ACHN (cell line): ENCODE measurements around the gene PRR33.

Experiments used
- DNase-seq: peaks from one replicate; pipeline ENCODE4 v3.0.0-alpha.2; 2015
- in situ Hi-C: cut with HindIII; loops from 2 replicates; pipeline ENCODE4 v1.10.0; 2017; ENCODE audit warnings: low sequenced_read_pairs, low pct_ligation_motif_present, low pct_unique_long_range_greater_than_20kb

PRR33 gene

GRCh38 chr11:1929621-1930461 is 38.1 kb upstream of the PRR33 start:
- in situ Hi-C loops = no loop called here
- no peak for DNase-seq

DNA sequence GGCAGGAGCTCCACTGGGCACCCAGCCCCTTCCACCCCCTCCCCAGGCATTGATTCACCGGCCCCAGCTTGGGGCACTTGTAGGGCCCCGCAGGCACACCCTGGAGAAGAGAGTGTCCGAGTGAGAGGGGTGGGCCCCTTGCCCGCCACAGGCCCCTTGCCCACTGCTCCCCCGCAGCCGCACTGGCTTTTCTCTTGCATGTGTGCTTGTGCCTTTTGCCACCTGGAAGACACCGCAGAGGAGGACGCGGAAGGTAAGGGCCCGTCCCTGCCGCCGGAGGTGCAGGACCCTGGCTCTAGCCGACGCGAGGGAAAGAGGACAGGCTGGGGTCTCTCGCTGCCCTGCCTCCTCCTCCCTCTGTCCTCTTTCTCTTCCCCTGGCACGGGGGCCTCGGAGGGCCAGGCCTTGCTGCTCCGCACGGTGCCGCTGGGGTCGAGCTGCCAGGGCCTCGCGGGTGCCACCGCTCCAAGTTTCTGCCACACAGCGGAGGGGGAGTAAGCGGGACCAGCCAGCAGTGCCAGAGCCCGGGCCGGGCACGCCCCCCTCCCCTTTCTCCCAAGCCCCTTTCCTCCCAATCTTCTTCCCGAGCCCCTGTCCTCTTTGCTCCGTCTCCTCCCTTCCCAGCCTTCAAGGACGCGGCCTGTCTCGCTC is 37.3 kb upstream of the PRR33 start:
- no peak for DNase-seq
- in situ Hi-C loops = no loop called here

- DNase-seq = no peak
- in situ Hi-C loops = no loop called here
Measured at GRCh38 chr11:1928470-1928890, 36.8 kb upstream of the PRR33 start.

GRCh38 chr11:1927848-1928469 is 36.3 kb upstream of the PRR33 start:
- DNase-seq = no peak
- in situ Hi-C loops = no loop called here

DNA sequence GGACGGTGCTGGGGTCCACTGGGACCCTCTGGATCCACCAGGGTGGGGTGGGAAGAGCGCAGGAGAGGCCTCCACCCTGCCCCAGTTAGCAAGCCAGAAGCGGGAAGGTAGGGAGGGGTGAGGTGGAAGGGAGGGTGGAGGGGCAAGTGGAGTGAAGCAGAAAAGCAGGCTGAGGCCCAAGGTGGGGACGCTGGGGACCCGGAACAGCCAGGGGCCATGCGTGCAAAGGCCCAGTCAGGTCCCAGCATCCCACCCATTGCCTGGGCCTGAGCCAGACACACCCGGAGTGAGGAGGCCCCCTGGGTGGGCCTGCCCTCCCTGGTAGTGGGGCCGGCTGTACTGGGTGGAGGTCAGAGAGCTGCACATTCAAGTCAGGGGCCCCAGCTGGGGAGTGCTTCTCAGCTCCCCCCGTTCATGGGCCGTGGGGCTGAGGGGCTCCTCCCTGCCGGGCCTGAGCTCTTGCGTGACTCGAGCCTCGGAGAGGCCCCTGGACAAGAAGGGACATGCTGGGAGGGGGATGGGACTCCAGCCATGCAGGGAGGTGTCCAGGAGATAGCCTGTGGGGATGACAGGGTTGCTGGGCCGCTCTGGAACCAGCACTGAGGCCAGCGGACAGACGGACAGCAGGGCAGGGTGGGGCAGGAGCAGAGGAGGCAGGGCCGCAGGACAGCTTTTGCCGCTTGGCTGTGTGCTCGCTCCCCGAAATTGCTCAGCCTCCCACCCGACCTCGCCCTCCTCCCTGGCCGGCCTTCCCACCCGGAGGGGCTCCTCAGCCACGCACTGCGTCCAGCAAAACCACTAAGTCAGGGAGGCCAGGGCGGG is 35.5 kb upstream of the PRR33 start:
- no peak for DNase-seq
- in situ Hi-C loops = no loop called here

DNA sequence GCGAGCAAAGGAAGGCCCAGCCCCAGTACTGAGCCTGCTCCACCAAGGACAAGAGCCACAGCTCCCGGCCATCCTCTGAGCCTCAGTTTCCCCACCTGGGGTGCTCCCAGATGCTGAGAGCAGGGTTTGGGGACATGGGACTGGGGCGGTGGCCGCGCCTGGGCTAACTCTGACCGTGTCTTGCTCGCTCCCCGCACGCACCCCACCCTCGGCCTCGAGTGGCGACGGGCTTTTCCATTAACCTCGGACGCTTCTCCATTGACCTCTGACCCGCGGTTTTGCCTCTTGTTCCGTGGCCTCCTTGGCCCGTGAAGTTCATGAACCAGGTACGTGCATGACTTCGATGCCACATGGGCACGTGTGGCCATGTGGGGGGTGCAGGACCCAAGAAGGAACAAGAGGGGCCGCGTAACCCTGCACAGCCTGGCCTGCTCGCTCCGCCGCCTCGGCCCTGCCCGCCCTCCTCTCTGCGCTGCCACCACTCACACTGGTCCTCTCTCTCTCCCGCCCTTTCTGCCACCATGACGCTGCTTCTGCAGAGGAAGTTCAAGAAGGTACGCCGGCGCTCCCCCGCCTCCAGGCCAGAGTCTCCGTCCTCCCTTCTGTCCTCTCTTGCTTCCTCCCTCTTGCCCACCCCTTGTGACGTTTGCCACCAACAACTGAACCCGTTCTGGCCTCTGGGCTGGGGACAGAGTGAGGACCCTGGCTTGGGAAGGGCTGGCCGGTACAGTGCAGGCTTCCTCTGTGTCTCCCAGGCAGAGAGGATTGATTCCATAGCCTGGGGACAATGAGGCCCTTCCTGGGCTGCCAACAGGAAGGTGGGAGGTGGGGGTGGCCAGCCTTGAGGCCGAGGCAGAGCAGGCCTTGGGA is 34.7 kb upstream of the PRR33 start:
- in situ Hi-C loops = no loop called here
- DNase-seq = no peak

DNA sequence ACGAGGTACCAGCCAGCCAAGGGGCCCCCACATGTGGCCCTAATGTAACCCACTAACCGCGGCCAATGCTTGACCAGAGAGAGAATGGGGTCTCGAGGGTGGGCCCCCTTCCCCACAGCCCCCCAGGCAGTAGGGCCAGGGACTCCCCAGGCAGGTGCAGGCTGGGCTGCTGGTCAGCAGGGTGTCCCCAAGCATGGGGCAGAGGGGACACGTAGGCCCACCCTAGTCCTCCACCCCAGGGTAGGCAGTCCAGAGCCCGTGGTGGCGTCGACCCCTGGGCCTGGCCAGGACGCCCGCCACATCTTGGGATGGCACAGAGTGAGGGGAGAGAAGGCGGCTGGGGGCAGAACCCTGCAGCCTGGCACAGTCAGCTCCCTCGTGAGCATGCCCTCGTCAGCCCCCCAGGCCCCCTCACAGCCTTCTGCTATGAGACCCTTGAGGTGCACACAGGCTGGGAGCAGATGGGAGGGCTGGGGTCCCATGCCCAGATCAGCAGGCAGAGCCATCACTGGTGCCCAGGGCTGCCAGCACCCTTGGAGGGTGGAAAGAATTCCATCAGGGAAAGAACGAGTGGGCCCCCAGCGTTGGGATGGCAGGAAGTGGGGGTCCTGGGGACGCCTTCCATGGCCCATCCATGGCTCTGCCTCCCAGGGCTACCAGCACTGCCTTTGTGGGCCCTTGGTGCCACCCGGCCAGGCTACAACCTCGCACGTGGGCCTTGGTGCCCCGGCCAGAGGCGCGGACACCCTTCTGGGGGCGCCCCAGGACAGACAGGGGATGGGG is 33.9 kb upstream of the PRR33 start:
- in situ Hi-C loops = no loop called here
- DNase-seq = no peak

GRCh38 chr11:1924646-1925372 is 33.1 kb upstream of the PRR33 start:
- no peak for DNase-seq
- in situ Hi-C loops = no loop called here

DNA sequence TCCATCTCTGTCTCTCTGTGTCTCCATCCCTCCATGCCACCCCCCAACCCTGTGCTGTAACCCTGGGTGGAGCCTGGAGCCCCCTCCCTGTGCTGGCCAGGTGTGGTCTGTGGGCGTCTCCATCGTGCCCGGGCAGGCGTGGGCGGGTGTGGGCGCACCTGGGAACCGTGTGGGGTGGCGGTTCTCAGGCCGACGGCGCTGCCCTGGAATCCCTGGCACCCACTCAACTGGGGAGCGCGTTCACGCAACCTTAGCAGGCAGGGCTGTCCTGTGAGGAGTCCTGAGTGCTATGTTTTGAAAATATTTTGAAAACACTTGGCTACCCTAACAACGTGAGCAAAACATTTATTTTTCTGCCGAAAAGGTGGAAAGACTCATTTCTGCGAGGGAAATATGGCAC is 32.5 kb upstream of the PRR33 start:
- no peak for DNase-seq
- in situ Hi-C loops = no loop called here

GRCh38 chr11:1923201-1923956 is 31.7 kb upstream of the PRR33 start:
- no peak for DNase-seq
- in situ Hi-C loops = no loop called here

DNA sequence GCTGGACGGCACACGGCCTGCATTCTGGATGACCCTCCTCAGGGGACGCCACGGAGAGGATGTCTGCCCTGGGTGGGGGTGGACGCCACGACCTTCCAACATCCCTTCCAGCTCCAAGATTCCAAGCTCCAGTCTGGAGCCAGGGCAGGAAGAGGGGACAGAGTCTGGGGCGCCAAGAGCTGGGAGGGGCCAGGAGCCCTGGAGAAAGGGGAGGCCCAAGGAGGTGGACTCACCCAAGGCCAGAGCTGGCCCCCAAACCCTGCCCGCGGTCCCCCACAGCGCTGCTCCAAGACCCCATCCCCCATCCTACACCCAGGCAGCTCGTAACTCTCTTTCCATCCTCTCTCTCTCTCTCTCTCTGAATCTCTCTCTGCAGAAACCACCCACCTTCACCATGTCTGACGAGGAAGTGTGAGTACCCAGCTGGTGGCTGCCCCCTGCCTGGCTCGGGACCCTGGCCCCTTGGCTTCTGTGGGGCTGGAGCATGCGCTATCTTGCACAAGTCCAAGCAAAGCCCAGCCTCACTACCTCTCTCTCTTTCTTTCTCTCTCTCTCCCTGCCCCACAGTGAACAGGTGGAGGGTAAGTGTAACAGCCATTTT is 30.9 kb upstream of the PRR33 start:
- in situ Hi-C loops = no loop called here
- no peak for DNase-seq

DNA sequence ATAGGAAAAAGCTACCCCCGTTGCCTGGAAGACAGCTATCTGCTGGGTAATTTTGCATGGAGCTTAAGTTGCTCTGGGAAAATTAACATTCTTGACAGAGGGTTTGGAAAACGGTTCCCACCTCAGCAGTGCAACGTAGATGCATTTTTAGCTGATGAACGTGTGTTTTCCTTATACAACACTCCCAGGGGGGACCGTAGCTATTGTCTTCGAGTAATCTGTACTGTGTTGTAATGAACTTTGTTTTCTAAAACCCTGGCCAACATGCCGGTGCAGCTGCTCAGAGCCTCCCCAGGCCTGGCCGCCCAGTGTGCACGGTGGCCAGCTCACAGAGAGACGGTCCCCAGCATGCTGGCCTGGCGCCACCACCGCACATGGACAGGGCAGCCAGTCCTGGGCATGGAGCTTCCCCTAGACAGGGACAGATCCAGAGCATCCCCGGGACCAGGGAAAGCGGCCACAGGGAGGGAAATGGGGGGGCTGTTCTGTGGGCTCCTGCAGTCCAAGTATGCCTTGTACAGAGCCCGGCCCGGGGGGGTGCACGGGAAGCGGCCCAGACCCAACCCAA is 30.0 kb upstream of the PRR33 start:
- no peak for DNase-seq
- in situ Hi-C loops = no loop called here

- DNase-seq = no peak
- in situ Hi-C loops = no loop called here
Measured at GRCh38 chr11:1920909-1921573, 29.3 kb upstream of the PRR33 start.

- no peak for DNase-seq
Measured at GRCh38 chr11:1920128-1920908, 28.6 kb upstream of the PRR33 start.

More at GRCh38 chr11:1920128-1920908, 28.6 kb upstream of the PRR33 start:
- in situ Hi-C loops = no loop called here
